IMR-90 (cell line): Measurements from ENCODE around the gene CDH22.
A peak's percentile ranks its signal among the peaks of the same experiment; 100 is the strongest.

Source experiments
- BHLHE40 ChIP-seq: fragments of 150-350 bp; IDR thresholded peaks from 2 replicates; pipeline ENCODE4 v1.6.1; 2016; ENCODE audit warnings: mild to moderate bottlenecking, low read depth, low read length
- CEBPB ChIP-seq: IDR thresholded peaks from 2 replicates; pipeline ENCODE4 v1.6.1; 2012; ENCODE audit warnings: low read depth, low read length, improper control_type of control experiment
- CHD1 ChIP-seq: IDR thresholded peaks from 2 replicates; pipeline ENCODE4 v1.6.1; 2012; ENCODE audit warnings: low read depth, low read length, improper control_type of control experiment
- ELK1 ChIP-seq: fragments of 150-350 bp; IDR thresholded peaks from 2 replicates; pipeline ENCODE4 v1.6.1; 2016; ENCODE audit warnings: low read depth, mild to moderate bottlenecking, low read length, moderate library complexity, borderline replicate concordance
- MAFK ChIP-seq: IDR thresholded peaks from 2 replicates; pipeline ENCODE4 v1.6.1; 2012; ENCODE audit warnings: low read depth, low read length, improper control_type of control experiment
- POLR2A ChIP-seq: IDR thresholded peaks from 2 replicates; pipeline ENCODE4 v1.6.1; 2012; ENCODE audit warnings: mild to moderate bottlenecking, low read depth, low read length
- RAD21 ChIP-seq: IDR thresholded peaks from 2 replicates; pipeline ENCODE4 v1.6.1; 2012; ENCODE audit warnings: low read length, improper control_type of control experiment
- RCOR1 ChIP-seq: IDR thresholded peaks from 2 replicates; pipeline ENCODE4 v1.6.1; 2012; ENCODE audit warnings: mild to moderate bottlenecking, low read length, improper control_type of control experiment; ENCODE audit not compliant: insufficient replicate concordance
- RFX5 ChIP-seq: IDR thresholded peaks from 2 replicates; pipeline ENCODE4 v1.8.0; 2012; ENCODE audit warnings: low read depth, mild to moderate bottlenecking, low read length, moderate library complexity
- USF2 ChIP-seq: fragments of 150-350 bp; IDR thresholded peaks from 2 replicates; pipeline ENCODE4 v1.6.1; 2017; ENCODE audit warnings: mild to moderate bottlenecking, antibody characterized with exemption, low read length, low read depth
- TF ChIP-seq, protein P1 (sequence below): conservative IDR thresholded peaks from 2 replicates; pipeline ENCODE4 v1.5.1; 2012; ENCODE audit warnings: mild to moderate bottlenecking, low read depth, low read length, improper control_type of control experiment

DNA sequence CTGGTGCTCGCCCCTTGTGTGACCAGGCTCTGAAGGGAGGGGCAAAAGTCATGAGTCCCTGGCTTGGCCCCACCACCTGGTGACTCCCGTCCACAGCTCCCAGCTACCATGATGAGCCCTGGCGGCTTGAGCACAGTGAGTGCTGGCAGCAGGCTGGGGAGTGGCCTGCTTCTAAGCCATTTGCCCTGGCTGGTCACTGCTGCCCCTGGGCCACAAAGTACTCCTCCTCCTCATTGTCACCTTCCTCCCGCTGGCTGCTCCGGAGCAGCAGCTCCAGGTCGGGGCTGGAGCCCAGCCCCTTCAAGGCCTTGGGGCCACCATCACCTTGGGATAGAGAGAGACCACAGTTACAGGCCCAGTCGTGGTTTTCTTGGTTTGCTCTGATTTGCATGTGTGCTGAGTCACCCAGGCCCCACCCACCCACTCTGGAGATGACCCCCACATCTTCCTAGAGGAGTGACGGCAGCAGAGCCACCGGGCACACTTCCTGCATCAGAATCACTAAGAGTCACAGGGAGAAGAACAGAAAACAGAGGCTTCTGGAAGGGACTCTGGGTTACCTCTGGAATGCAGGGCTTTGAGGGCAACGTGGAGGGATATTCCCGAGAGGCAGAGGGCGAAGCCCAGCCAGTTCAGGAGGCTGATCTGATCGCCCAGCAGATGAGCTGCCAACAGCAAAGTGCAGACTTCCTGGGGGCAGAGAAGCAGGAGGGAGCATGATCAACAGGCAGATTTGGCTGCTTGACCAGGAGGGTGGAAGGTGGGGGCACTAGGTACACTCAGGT is 42.1 kb upstream of the CDH22 start:
- TF ChIP-seq ELK1 (no peak), POLR2A (no peak), RAD21 (no peak), RCOR1 (no peak), USF2 (no peak), MAFK (no peak), RFX5 (no peak), CHD1 (no peak), BHLHE40 (peak; percentile 58; the same call in 1 of the 2 replicates), CEBPB (no peak)
- TF ChIP-seq, protein P1, sequence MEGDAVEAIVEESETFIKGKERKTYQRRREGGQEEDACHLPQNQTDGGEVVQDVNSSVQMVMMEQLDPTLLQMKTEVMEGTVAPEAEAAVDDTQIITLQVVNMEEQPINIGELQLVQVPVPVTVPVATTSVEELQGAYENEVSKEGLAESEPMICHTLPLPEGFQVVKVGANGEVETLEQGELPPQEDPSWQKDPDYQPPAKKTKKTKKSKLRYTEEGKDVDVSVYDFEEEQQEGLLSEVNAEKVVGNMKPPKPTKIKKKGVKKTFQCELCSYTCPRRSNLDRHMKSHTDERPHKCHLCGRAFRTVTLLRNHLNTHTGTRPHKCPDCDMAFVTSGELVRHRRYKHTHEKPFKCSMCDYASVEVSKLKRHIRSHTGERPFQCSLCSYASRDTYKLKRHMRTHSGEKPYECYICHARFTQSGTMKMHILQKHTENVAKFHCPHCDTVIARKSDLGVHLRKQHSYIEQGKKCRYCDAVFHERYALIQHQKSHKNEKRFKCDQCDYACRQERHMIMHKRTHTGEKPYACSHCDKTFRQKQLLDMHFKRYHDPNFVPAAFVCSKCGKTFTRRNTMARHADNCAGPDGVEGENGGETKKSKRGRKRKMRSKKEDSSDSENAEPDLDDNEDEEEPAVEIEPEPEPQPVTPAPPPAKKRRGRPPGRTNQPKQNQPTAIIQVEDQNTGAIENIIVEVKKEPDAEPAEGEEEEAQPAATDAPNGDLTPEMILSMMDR, result no peak
